ENCODE results near the gene SLBP.
"Not testable (repeated sequence)": the region's sequence is repeated elsewhere in the genome, so short reads cannot be mapped to it uniquely, and the experiment has no call there.

Gene SLBP

DNA sequence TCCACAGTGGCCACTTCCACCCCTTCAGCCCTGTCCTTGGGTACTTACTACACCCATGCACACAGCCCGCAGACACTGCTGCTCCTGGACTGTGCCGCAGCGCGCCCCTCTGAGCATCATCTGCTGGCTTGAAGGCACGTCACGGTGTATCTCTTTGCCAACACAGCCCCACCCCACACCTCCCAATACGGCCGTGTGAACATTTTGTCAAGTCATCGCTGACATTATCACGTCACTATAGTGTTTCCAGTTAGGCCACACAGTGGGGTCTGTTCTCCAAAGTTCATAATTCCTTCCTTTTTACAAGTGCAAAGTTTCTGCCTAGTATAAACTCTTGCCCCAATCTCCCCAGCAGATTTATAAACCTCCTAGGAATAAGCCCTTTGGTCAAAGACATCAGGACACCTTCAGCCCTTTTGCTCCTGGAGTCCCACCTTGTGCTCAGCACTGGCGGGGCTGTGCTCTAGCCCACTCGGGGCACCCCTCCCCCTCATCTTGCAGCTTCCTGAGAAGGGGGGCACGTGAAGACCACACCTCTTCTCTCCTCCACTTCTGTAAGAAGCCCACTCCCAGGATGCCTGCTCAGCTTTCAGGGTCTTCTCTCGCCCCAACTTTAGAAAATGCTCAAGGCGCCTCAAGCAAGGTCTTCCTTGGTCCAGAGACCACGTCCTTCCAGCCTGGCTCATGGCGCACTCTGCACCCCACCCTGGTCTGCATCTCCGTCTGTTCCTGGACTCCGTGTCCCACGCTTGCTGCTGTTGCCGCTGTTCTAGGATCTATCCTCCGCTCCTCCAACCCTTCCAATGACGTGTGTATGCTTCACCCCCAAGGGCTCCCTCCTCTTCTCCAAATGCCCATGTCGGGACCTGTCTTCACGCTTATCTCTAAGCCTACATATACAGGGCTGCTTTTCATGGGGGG is 35.3 kb downstream of the SLBP start:
- no peak for DNase-seq (ENCODE audit: low read depth in 2 of 2)

DNA sequence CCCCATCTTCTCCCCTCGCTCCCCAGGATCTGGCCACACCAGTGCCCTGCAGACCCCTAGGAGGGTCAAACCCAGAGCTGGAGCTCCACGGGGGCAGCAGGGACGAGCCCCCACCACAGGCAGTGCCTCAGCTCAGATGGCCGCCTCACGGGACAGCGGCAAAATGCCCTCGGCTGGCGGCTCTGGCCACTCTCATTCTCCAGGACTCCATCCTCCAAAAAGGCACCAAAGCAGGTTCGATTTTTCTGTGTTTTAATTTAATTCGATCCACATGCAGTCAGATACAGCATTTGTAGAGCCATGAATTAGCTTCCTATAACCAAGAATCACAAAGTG is 36.3 kb downstream of the SLBP start:
- DNase-seq (ENCODE audit: low read depth in 2 of 2): no peak

DNA sequence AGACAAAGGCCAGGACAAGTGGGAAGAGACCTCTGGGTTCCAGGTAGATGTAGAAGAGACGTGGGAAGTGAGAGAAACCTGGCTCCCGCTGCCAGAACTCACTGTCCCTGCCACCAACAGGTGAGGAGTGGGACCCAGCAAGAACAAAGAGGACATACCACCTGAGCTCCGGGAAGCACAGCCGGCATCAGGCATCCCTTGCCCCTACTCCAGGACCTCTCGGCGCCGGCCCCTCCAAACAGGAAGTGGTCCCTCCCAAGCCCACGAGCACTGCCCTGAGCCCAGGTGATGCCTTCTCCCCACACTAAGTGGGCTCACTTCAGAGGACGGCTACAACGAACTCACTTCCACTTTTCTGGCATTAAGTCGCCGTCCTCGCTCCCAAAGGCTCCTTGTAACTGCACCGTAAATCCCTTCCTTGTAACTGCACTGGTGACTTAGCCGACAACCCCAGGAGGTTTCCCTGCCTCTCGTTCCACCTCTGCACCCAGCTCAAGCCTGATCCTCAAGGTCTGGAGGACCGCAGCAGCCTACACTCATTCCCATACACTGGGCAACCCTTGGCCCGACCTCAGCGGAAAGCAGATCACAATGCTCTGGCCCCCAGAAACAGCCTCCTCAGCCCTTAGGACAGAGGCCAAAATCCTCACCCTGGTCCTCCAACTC is 36.9 kb downstream of the SLBP start:
- DNase-seq (ENCODE audit: low read depth in 2 of 2): no peak

DNA sequence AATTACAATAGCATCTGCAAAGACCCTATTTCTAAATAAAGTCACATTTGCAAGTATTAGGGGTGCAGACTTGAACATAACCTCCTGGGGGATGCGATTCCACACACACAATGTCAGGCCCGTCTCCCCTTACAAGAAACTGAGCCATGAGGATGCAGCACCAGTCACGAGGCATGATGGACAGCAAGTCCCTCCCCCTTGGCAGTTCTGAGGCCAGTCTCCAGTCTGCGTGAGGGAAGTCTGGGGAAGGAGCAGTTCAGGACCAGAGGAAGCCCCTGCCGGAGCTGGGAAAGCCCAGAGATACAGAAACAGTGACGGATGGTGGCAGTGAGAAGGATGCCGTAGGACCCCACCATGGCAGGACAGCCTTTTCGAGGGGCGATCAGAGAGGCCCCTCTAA is 37.4 kb downstream of the SLBP start:
- no peak for DNase-seq (ENCODE audit: low read depth in 2 of 2)

DNA sequence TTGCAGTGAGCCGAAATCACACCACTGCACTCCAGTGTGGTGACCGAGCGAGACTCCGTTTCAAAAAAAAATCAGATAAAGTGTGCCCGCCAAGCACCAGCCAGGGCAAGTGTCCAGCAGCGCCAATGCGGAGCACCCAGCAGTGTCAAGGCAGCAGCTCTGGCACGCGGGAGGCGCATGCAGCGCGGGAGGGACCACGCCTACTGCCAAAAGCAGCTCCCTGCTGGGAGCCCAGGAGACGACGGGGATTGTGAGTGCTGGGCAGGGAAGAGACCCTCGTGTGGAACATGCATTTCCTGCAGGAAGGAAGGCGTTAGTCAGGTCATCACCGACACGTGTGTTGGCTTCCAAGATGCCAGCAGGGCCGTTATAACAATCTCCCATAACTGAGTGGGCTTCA is 38.4 kb downstream of the SLBP start:
- no peak for DNase-seq (ENCODE audit: low read depth in 2 of 2)

DNA sequence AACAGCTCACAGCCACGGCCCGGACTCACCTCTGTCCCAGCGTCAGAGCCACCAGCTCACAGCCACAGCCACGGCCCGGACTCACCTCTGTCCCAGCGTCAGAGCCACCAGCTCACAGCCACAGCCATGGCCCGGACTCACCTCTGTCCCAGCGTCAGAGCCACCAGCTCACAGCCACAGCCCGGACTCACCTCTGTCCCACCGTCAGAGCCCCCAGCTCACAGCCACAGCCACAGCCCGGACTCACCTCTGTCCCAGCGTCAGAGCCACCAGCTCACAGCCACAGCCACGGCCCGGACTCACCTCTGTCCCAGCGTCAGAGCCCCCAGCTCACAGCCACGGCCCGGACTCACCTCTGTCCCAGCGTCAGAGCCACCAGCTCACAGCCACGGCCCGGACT is 41.1 kb downstream of the SLBP start:
- not testable (repeated sequence) for DNase-seq (ENCODE audit: low read depth in 2 of 2)

DNA sequence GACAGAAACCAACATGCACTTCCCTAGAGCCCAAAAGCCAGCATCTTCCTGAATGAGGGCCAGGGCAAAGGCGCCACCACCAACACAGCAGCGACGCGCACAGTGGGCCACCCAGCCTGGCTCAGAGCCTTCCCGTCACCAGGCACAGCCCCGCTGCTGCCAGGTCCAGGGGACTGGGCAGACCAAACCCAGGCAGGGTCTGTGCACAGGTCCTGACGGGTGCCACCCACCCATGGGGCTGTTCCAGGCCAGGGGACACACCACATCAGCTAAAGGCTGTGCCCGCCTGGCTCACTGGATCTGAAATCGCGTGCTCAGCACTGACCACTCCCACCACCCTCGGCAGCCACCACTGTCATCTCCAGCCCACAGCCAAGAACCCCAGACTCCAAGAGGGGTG is 41.8 kb downstream of the SLBP start:
- no peak for DNase-seq (ENCODE audit: low read depth in 2 of 2)

DNA sequence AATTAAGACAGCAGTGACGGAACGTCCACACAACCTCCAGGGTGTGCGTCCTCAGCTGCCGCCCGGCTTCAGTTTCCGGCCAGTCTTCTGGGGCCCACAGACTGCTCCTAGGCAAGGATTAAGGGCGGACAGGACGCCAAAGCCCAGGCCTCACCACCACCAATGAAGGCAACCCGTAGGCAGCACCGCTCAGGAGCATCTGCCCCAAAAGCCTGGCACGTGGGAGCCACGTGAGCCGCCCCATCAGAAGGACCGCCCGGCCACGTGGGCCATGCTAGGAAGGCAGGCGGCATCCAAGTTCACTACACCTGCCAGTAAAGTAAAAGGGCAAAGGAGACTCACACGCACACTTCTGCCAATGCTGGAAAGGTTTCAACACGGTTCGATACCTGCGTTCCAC is 42.3 kb downstream of the SLBP start:
- DNase-seq (ENCODE audit: low read depth in 2 of 2): no peak

DNA sequence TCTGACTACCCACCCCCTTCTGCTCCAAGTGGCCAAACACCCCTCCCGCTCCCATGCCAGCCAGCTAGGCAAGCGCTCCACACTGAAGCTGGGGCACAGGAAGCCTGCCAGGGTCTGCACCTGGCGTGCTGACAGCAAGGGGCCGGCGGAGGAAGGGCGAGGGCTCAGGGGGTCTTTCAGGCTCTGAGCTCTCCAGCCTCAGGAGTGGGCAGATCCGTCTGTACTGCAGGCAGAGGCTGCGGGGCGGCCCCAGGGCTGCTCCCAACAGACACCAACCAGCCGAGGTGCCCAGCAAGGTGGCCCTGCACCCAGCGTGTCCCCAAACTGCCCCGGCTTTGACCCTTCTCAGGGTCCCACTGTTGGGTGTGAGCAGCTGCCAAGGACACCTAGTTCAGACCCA is 42.8 kb downstream of the SLBP start:
- DNase-seq (ENCODE audit: low read depth in 2 of 2): no peak

DNA sequence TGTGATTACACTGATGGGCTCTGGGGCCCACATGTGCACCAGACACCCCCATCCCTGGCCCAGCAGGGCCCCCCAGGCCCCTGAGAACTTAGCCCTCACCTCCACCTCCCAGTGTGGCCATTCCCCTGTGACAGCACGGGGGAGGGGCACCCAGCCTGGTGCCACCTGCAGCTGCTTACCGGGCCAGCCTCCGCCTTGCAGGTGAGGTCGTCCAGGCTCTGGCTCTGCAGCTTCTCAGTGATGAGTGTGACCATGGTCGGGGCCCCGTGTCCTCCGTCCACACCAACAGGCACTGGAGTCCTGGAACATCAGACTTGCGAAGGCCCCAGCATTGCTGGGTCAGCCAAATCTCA is 43.7 kb downstream of the SLBP start:
- DNase-seq (ENCODE audit: low read depth in 2 of 2): no peak

DNA sequence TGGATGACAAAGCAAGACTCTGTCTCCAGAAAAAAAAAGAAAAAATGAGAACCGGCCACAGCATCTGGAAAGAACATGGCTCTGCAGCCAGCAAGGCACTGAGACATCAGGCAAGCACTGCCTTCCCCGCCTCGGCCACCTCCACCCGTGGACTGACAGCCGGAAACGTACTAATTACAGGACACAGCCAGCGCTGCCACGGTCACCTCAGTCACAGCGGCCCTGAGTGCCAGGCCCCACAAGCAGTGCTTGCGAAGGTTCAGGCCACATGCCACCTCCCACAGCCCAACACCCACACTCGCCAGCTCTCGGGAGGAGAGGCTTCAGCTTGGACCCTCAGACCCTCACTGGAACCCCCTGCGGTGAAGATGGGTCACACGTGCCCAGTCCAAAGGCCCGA is 44.8 kb downstream of the SLBP start:
- DNase-seq (ENCODE audit: low read depth in 2 of 2): no peak

DNA sequence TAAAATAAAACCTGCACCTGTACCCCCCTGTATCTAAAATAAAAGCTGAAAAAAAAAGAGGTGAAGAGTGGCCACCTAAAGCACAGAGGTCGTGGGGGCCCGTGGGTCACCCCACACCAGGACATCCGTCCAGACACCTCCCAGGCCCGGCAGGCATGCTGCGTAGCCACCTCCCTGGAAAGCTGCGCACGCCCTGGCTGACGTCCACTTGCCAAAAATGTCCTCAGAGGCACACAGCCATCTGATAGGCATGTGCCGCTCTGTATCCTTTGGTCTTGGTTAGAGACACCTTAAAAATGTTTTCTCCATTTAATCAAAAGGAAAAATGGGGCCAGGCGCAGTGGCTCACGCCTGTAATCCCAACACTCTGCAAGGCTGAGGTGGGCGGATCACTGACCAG is 45.7 kb downstream of the SLBP start:
- no peak for DNase-seq (ENCODE audit: low read depth in 2 of 2)

DNA sequence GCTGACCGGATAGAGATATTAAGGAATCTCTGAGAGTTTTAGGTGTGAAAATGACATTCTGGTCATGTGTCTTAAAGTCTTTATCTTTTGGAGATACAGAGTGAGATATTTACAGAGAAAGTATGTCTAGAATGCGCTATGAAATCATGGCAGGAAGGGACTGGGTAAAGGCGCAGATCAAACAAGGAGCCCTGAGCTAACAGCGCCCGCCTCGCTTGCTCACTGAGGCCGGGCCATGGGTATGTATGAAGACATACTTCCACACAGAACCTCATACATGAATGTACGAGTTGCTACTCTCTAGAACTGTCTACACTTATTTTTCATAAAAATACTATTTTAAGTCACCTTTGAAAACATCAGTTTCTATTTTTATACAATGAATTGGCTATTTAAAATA is 48.0 kb downstream of the SLBP start:
- DNase-seq (ENCODE audit: low read depth in 2 of 2): no peak

DNA sequence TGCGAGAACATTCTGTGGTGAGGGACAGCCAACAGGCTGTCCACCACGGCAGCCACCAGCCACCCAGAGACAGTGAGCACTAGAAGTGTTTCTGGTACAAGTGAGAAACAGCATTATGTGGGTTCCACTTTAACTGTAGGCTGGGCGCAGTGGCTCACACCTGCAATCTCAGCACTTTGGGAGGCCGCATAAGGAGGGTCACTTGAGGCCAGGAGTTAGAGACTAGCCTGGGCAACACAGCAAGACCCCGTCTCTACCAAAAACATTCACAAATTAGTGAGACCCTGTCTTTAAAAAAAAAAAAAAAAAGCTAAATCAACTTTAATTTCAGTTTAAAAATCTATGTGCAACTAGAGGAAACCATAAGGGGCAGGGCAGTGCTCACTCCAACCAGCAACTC is 48.6 kb downstream of the SLBP start:
- no peak for DNase-seq (ENCODE audit: low read depth in 2 of 2)

DNA sequence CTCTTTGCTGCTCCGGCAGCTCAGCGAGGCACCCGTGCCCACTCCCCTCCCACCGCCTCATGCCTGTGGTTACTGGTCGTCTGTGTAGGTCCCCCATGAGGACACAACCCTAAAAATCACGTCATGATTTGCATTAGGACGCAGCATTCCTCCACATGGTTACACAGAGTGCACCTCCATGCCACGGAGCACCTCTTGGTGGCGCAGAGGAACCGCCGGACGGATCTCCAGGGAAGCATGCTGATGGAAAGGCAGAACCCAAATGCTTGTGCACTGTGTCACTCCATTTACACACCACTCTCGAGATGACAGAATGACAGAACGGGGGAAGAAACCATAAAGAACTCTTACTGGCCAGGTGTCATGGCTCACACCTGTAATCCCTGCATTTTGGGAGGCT is 50.4 kb downstream of the SLBP start:
- no peak for DNase-seq (ENCODE audit: low read depth in 2 of 2)

DNA sequence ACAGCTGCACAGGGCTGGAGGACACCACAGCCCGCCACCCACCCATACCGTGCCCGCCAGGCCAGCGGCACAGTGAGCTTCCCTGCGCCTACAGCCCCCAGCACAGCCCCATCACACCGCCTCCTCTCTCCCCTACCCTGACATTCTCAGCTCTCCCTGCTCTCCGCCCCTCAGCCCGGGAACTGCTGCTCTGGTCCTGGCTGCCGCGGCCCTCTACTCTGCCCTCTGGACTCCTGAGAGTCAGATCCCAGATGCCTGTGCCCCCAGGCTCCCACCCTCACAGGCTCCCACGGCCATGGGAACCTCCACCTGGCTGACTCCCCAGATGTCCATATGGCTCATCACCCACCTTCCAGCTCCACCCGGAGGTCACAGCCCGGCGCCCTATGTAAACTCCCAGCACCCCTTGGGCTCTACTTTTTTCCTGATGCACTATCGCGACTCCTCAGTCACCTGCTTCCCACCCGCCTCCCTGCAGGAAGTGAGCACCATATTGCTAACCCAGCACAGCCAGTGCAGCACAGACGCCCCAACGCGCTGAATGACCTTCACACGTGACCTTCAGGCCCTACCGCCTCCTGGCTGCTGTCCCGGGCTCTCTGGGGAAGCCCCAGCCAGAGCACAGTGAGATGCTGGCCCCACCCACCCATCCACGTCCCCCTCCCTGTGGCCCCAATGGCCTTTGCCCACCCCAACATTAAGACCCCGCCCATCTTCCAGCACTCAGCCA is 51.0 kb downstream of the SLBP start:
- DNase-seq (ENCODE audit: low read depth in 2 of 2): no peak

DNA sequence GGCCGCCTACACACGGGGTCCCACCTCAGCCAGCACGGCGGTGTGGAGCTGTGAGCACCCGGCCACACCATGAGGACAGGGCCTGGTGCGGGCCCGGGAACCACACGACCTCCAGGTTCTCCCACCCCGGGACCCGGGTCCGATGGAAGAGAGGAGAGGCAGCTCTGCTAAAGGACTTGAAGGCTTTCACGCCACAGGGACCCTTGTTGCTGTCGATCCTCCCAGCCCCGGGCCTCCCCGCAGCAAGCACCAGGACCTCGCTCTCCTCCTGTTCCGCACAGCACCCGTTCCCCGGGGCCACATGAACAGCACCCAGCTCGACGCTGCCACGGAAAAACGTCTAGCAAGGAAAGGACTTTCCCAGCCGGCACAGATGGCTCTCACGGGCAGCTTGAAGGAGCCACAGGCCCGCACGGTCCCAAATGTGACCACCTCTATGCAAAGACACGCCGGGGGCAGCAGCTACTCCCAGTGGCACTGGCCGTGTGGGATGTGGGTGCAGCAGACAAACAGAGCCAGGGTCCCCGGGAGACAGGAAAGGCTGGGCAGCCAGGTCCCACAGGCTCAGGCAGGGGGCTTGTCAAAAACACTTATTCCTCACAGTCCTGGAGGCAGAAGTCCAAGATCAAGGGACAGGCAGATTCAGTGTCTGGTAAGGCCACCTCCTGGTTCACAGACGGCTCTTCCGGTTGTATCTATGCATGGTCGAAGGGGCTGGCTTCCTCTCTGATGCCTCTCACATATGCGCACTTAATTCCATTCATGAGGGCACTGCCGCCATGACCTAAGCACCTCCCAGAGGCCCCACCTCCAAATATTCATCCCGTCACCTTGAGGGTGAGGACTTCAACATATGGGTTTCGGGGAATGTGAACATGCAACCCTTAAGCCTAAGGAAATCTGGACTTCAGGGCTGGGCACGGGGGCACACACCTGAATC is 52.7 kb downstream of the SLBP start:
- DNase-seq (ENCODE audit: low read depth in 2 of 2): no peak

DNA sequence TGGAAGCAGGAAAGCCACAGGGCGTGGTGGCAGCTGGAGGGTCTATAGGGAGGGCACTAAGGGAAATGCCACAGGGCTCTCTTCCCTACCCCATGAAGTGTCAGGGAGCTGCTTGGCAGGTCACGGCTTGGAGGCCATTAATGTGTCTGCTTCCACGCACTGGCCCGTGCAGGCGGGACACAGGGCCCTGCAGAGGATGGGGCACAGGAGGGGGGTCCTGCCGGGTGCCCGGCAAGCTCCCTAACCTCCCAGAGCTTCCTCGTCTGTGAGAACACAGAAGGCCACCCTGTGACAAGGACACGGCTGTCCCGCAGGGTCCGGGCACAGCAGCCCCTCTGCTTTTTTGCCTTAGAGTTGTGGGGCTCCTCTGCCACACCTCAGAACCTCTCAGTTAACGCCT is 53.5 kb downstream of the SLBP start:
- DNase-seq (ENCODE audit: low read depth in 2 of 2): no peak

DNA sequence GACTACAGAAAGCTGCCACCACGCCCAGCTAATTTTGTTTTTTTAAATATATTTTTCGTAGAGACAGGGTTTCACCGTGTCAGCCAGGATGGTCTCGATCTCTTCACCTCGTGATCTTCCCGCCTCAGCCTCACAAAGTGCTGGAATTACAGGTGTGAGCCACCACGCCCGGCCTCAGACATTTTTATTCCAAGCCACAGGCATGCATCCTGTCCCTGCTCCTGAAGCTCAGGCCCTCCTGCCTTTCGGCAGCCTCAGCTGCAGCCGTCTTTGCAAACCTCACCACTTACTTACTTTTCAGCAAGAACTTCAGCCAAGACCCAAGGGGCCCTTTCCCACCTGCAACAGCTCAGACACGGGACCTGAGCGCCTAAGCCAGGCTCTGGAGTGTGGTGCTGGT is 54.0 kb downstream of the SLBP start:
- no peak for DNase-seq (ENCODE audit: low read depth in 2 of 2)

DNA sequence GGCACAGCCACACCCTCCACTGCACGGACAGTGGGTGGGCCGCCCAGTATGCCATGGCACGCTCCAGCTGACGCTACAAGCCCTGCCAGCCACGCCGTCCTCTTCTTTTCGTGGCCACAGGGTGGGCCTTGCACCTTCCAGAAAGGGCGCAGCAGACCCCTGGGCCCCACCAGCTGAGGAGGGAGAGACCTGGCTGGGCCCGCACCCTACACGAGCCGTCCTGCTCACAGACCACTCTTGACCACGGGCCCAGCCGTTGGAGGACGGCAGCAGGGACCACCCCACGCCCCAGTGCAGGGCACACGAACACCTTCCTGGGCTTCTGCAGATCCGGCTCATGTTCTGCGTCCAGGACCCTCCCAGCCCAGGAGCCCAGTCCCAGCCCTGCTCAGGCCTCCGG is 55.1 kb downstream of the SLBP start:
- no peak for DNase-seq (ENCODE audit: low read depth in 2 of 2)

DNA sequence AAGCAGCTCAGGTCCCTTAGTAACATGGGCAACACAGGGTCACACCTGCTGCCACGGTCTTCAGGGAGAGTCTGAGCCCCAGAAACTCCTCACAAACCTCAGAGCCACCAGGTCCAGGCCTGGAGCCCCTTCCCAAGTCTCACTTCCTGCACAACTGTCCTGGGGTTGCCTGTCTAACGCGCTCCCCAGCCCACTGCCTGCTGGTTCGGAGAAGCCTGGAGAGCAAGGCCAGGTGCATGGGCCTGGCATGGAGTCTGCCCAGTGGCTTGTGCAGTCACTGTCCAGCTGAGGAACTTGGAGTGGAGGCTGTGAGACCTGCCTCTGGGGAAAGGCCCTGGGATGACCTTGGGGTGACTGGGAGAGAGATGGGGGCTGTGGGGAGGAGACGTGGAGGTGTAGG is 56.0 kb downstream of the SLBP start:
- DNase-seq (ENCODE audit: low read depth in 2 of 2): no peak

DNA sequence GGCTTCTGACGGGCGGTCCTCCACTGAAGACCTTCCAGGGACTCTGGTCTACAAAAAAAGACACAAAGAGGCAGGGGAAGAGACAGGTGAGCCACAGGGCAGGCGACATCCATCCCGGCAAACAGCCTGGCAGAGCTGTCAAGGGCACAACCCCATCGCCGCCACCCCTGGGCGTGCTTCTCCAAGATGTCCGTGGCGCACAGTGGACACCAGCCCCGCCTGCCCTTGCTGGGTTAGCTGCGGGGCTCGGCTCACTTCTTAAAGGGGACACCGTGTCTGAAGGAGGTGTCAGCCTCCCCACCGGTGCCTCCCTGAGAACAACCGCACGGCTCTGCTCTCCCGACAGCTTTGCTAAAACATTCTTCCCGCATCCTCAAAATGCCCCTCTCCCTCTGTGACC is 56.4 kb downstream of the SLBP start:
- DNase-seq (ENCODE audit: low read depth in 2 of 2): no peak
